NCI-H1417 (cell line): ENCODE data around the gene DSCAML1.

ENCODE experiments used
- DNase-seq, 3 experiments: peaks; one replicate each; lab custom pipeline; 2025; lab: John Stamatoyannopoulos, UW

DSCAML1 gene

GRCh38 chr11:117428856-117429229, 368.2 kb downstream of the DSCAML1 start:
- DNase-seq = no peak

- DNase-seq = no peak
Measured at GRCh38 chr11:117428186-117428855, 368.7 kb downstream of the DSCAML1 start.

GRCh38 chr11:117427356-117427874, 369.6 kb downstream of the DSCAML1 start:
- DNase-seq = no peak

GRCh38 chr11:117426941-117427340, 370.1 kb downstream of the DSCAML1 start:
- DNase-seq = no peak

DNA sequence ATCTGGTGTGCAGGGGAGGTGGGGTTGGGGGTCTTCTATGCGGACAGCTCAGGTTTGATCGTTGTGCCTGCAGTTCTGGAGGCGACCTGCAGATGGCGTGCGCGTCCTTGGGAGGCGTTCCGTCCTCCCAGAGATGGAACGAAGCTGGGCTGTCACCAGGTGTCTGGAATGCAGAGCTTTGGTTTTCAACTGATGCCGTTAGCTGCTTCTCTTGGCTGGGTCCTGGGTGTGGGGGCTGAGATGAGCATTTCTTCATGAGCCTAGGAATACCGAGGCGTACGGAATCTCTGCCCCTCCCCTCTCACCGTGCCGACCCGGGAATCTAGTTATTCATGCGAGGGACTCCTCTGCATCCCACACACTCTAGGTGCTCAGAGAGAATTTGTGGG, 370.7 kb downstream of the DSCAML1 start:
- peak; percentile 71 to 85 (median 80) for DNase-seq

- DNase-seq = no peak
Measured at GRCh38 chr11:117425679-117426296, 371.2 kb downstream of the DSCAML1 start.

GRCh38 chr11:117424781-117425180, 372.2 kb downstream of the DSCAML1 start:
- DNase-seq = peak in 1 of 3 experiments; percentile 56

- no peak for DNase-seq
Measured at GRCh38 chr11:117423046-117423575, 373.9 kb downstream of the DSCAML1 start.

DNA sequence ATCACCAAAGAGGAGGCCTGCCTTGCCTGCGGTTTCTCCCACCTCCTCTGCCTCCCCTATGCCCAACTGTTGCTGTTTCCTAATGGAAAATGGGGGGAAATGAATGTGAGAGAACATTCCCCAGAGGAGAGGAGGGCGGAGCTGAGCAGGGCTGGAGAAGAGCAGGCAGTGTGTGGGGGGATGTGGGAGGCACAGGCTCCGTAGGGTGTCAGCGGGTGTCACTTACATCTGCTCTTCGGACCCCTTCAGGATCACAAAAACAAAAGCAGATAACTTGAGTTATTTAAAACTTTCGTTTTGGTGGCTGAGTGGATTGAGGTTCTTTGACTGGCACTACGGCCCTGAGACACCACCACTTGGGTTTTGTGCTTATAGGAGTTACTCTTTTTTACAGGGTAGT, 375.5 kb downstream of the DSCAML1 start:
- DNase-seq = no peak

GRCh38 chr11:117421041-117421440, 376.0 kb downstream of the DSCAML1 start:
- DNase-seq = no peak

- DNase-seq = no peak
Measured at GRCh38 chr11:117420598-117420997, 376.4 kb downstream of the DSCAML1 start.

DNA sequence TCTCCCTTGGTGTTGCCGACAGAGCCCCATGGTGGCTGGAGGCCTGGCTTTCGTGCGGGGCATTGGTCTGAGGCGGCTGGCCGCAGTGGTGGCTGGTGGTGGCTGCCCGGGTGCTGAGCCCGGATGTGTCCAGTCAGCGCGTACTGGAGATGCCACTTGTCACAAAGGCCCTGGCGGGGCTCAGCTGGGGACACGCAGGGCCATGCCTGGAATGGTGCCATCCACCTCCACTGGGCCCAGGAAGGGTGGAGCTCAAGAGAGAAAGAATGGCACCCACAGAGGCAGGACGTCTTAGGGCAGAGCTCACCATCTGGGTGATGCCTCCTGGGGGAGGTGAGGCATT, 376.9 kb downstream of the DSCAML1 start:
- DNase-seq = no peak

GRCh38 chr11:117419482-117420142, 377.4 kb downstream of the DSCAML1 start:
- DNase-seq = no peak

- no peak for DNase-seq
Measured at GRCh38 chr11:117418737-117419481, 378.1 kb downstream of the DSCAML1 start.

- DNase-seq = no peak
Measured at GRCh38 chr11:117417856-117418255, 379.2 kb downstream of the DSCAML1 start.

- no peak for DNase-seq
Measured at GRCh38 chr11:117417342-117417741, 379.7 kb downstream of the DSCAML1 start.

GRCh38 chr11:117415358-117415896, 381.6 kb downstream of the DSCAML1 start:
- DNase-seq = no peak

DNA sequence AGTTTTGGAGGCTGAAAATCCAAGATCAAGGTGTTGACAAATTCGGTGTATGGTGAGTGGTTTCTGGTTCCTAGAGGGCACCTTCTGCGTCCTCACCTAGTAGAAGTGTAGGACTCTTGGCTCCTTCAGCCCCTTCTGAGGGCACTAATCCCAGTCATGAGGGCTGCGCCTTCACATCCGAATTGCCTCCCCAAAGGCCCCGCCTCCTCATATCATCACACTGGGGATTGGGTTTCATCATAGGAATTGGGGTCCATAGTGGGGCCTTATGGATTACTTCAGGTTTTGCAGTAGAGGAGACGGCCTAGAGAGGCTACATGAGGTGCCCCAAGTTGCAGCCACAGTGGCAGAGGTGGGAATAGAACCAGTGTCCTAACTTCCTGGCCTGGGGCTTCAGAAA, 382.3 kb downstream of the DSCAML1 start:
- DNase-seq = no peak

- DNase-seq = no peak
Measured at GRCh38 chr11:117413616-117414015, 383.4 kb downstream of the DSCAML1 start.

DNA sequence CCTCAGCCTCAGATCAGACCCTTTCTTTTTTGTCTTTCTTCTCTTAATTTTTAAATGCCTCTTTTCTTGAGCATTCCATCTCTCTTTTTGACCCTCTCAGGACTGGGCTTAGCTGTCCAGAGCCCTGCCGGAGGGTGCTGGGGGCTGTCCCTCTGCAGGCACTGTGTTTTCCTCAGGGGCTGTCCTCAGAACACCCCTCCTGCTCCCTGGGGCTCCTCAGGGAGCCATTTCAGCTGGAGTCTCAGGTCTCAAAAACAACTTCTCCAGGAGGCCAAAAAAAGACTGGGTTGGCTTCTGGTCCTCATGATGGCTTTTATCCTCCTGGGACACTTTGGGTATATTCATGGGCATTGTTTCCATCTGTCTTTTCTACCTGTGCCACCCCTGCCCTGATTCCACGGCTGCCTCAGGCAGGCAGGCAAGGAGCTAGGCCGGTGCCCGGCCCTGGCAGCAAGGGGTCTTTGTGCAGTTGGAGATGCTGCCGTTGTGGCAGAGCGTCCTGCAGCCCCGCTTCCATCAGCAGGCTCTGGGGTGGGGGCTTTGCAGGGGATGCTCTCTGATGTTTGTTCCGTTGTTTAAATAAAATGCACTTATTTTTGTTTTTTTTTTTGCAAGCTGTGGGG, 384.3 kb downstream of the DSCAML1 start:
- DNase-seq = no peak

GRCh38 chr11:117412176-117412575, 384.8 kb downstream of the DSCAML1 start:
- DNase-seq = no peak

DNA sequence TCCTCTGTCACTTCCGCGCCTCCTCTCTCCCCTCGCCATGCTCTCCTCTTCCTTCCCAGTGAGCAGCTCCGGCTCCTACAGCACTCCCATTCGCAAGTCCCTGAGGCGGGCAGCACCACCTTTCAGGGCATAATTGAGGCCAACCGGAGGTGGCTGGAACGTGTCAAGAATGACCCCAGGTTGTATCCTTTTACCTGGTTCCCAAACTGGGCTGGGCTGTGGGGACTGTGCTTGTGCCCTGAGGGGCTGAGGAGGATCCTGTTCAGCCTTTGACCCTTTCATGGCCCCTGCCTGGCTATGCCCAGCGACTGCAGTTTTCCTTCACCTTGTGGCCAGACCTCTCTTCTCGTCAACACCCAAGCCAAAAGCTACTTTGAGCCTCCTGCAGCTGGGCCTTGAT, 385.3 kb downstream of the DSCAML1 start:
- DNase-seq = no peak
